HG02623 (cell line): ENCODE measurements around the gene KDM2A.

ENCODE experiments used
- ATAC-seq: cut with Tn5 transposase; IDR thresholded peaks from one replicate; pipeline ENCODE4 v1.9.1; 2021; ENCODE audit warnings: moderate library complexity; ENCODE audit not compliant: unreplicated experiment

Gene KDM2A

DNA sequence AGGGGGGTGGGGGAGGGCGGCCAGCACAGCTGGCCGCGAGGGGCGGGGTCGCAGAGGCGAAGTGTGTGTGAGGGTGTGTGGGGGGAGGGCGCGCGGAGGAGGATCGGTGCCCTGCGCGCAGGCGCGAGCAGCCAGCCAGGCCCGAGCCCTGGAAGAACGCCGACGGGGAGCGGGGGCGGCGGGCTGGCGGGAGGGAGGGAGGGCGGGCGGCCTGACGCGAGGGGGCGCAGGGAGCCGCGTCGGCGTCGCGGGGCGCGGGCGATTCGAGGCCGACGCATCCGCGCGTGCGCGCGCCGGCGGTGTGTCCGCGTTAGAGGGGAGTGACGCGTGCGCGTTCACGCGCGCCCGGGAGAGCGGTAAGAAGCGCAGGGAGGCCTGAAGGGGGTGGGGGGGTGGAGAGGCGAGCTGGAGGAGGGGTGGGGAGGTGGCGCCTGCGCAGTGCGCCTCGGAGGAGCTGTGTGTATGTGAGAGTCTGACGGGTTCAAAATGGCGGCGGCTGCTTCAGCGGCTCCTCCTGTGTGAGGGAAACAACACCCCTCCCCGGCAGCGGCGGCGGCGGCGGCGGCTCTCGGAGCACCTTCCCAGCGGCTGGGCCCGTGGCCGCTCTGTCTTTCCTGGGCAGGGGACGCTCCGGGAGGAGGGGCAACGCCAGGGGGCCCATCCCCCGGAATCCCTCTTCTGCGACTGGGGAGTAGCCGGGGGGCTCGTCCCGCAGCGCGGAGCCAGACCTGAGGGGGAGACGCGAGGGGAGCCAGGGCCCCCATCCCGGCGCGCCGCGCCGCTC, at the start of gene KDM2A:
TSS of gene KDM2A (plus strand) at position 463 of the 784 bp plus-strand sequence. CDS start 2,054 bp downstream, outside the sequence.
- ATAC-seq = peak; percentile 69

DNA sequence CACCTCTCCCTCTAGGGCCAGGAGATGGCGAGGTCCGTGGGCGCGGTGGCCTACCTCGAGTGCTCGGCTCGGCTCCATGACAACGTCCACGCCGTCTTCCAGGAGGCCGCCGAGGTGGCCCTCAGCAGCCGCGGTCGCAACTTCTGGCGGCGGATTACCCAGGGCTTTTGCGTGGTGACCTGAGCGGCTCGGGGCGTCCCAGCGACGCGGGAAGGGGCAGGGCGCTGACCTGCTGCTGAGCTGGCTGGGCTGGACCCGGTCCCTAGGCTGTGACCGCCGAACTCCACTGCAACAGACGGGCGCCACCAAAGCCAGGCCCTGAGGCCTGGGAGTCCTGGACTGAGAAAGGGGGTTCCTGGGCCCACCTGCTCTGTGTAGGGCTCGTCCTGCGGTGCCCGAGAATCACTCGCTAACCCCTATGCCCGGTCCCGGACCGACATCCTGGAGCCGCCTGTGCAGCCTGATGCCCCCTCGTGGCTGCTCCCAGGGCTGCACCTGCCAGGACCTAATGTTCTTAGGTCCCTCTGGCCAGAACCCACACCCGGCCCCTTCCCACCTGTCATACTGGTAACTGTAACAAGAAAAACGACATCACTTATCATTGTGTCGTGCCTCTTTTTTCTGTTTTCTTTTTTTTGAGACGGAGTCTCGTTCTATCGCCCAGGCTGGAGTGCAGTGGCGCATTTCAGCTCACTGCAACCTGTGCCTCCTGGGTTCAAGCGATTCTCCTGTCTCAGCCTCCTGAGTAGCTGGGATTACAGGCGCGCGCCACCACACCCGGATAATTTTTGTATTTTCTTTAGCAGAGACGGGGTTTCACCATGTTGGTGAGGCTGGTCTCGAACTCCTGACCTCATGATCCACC, 47.4 kb upstream of the KDM2A start:
- no peak for ATAC-seq

DNA sequence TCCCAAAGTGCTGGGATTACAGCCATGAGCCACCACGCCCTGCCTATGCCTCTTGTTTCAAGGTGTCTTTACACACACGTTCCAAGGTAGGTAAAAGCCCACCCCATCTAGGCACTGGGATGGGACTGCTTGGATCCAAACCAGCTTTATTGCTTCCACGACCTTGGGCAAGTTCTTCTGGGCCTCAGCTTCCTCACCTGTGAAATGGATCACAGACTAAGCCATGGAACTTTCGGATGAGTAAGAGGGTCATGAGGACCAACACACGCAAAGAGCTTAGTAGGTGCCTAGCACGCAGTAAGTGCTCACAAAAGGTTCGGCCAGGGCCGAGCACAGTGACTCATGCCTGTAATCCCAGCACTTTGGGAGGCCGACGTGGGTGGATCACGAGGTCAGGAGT, 46.8 kb upstream of the KDM2A start:
- no peak for ATAC-seq

DNA sequence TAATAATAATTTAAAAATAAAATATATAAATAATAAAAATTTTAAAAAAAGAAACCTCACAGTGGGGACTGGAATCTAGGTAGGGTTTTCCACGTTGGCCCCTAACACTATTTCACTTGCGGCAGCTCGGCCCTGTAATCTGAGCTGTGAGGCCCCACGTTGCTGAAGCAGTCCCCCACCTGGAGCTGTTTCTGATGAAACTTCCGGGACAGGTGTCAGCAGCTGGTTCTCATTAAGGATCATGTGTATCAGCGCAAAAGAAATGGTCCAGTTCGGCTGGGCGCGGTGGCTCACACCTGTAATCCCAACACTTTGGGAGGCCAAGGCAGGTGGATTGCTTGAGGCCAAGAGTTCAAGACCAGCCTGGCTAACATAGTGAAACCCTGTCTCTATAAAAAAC, 45.2 kb upstream of the KDM2A start:
- ATAC-seq = no peak

DNA sequence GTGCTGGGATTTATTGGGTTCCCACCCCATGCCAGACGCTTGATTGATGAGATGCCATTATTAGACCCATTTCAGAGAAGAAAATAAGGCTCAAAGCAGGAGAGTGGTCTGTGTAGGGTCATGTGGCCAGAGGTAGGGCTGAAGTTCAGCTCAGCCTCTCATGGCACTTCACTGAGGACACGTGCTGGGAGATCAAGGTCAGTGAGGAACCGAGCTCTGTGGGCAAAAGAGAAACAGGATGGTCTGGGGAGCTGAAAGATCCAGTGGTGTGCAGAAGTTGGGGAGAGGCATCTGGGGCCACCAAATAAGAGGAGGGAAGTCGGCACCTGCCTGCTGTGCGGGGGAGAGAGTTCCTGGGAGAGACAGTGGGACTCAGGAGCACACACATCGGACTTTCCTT, 42.9 kb upstream of the KDM2A start:
- ATAC-seq = no peak

DNA sequence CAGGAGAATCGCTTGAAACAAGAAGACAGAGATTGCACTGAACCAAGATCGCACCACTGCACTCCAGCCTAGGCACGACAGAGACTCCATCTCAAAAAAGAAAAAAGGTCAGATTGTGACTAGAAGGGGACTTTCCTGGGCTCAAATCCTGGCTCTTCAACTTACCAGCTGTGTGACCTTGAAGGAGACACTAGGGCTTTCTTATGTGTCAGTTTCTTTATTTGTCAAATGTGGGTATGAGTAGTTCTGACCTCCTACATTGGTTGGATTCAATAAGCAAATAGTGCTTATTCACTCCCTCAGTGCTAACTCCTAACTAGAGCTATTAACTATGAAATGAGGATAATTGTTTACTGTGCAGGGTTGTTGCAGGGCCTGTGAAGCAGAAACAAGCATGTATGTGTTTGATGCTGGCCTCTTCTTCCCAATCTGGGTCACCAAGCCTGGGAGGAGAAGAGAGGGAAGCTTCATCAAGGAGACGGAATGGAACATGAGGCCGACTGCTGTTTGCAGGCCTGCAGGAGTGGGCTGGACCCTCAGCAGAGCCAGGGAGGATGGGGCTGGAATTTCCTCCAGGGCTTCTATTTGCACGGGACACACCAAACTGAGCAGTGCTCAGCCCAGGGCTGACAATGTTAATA, 39.9 kb upstream of the KDM2A start:
- no peak for ATAC-seq

DNA sequence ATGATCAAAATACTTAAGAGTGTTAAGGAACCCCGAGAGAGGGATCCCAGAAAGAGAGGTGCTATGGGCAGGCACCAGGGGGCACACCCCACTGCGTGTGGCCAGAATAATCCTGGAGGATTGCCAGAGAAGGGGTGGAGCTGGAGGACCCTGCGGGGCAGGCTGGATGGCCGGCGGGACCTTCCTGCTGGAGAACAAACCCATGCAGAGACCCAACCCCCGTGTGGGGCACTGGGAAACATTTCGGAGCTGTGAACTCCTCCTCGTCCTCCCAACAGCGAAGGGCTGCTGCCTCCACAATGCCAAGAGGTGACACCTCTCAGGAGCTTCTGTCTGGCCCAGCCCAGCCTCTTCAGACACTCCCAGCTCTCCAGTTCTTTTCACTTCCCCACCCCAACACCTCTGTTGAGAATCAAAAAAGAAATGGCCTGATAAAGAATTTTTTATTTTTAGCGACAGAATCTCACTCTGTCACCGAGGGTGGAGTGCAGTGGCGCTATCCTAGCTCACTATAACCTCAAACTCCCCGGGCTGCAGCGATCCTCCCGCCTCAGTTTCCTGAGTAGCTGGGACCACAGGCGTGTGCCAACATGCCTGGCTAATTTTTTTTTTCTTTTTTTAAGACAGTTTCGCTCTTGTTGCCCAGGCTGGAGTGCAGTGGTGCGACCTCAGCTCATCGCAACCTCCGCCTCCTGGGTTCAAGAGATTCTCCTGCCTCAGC, 36.8 kb upstream of the KDM2A start:
- no peak for ATAC-seq

DNA sequence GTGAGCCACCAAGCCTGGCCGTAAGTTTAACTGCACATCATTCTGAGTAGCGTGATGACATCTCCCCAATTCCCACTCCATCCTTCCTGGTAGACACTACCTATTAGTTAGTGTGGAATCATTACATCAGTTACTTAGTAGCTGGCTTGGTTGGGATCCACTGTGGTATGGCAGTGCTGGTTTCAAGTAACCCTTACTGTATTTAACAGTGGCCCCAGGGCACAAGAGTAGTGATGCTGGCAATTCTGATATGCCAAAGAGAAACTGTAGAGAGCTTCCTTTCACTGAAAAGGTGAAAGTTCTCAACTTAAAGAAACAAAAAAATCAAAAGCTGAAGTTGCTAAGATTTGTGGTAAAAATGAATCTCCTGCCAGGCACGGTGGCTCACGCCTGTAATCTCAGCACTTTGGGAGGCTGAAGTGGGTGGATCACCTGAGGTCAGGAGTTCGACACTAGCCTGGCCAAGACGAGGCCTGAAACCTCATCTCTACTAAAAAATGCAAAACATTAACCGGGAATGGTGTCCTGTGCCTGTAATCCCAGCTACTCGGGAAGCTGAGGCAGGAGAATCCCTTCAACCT, 35.2 kb upstream of the KDM2A start:
- ATAC-seq = no peak

DNA sequence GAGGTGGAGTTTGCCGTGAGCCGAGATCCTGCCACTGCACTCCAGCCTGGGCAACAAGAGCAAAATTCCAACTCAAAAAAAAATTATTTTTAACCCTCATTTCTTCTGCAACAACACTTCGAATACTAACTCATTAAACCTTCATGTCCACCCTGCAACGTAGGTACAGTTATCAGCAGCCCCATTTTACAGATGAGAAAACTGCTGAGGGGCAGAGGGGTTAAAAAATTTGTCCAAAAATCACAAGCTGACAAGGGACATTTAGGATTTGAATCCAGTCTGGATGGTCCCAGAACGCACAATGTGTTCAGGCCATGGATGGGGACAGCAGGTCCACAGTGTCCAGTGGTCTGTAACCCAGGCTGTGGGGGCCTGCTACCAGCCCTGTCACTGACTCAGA, 33.4 kb upstream of the KDM2A start:
- ATAC-seq = no peak

DNA sequence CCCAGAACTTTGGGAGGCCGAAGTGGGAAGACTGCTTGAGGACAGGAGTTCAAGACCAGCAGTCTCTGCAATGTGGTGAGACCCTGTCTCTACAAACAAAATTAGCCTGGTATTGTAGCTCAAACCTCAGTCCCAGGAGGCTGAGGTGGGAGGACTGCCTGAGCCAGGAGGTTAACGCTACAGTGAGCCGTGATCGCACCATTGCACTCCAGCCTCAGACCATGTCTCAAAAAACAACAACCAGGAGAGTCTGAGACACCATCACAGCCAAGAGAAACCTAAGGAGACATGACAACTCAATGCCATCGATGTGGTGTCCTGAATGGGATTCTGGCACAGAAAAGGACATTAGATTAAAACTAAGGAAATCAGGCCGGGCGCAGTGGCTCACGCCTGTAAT, 28.3 kb upstream of the KDM2A start:
- ATAC-seq = no peak

DNA sequence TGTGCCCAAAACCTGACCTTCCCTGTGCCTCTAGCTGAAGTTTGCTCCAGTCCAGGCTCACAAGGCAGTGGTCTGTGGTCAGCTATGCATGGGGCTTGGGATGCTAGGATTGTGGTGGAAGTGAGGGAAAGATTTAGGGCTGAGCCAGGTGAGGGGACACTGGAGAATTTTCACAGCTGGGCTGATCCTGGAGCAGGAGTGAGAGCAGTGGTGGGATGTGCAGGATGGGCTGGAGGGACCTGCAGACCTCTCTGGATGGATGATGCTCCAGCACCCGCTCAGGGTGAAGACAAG, 23.9 kb upstream of the KDM2A start:
- no peak for ATAC-seq

DNA sequence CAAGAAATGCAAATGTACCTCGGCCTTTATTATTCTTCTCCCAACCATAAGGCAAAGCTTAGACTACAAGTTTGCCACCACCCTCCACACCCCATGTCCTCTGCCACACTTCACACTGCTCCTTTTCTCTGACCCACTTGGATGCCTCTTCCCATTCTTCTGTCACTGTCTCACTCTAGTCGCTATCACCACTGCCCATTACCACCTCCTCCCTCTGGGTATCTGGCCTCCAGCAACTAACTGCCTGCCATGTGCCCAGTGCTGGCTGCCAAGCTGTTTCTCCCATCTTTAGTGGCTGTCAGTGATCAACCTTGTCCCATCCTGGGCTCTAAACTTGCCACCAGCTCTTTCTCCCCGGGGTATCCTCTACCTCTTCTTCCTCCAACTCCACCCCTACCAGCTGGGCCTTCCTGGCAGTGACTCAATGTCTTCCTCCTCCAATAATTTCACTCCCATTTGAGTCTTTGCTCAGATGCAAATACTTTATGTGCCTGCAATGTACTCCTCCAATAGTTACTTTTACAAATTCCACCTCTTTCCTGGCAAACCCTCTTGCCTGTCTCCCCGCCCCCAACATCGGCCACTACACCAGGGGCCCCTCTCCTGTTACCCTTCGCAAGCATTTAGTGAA, 20.1 kb upstream of the KDM2A start:
- ATAC-seq = no peak

DNA sequence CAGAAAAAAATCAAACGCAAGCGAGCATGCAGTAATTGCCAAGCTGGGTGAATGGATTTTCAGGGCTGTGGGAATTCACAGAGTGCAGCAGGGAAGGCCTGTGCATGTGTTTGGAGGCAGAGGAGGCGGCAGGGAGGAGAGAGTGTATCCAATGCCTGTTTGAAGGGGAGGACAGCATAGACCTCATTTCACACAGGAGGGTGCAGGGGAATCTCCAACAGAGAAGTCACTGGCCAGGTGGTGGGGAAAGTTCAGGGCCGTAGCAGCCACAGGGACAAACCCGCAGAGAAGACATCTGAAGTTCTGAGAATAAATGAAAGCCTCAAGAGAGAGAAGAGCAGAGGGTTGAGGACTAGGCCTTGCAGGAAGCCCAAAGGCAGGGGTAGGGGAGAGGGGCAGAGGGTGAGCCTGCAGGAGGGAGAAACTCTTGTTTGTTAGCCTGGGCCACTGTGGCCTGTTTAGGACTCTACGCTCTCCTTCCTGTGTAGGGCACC, 19.2 kb upstream of the KDM2A start:
- ATAC-seq = no peak

DNA sequence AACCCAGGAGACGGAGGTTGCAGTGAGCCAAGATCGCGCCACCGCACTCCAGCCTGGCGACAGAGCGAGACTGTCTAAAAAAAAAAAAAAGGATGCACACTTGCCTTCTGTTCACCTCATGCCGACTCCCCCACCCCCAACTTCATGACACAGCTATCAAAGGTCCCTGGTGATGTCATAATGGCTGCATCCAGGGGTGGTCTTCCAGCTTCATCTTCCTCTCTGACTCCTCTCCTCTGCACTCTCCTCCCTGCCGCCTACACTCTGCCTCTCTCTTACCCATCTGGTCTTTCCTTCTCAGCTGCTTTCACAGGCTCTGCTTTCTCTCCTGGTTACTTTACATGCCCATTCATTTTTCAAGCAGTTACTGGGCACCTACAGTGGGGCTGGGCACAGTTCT, 16.4 kb upstream of the KDM2A start:
- ATAC-seq = no peak

DNA sequence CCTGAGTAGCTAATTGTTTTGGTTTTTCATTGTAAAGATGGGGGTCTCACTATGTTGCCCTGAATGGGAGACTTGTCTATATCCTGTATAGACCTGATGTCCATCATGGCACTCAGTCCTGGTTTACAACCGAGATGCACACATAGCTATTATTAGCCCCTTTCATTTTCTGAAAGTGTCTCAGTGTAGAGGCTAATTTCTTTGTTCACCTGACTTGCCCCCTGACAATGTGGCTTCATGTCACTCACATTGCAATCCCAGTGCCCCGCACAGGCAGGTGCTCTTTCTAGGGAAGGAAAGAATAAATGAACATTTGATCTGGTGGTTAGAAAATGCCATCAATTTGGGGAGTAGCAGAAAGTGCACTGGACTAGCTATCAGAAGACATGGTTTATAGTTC, 13.1 kb upstream of the KDM2A start:
- no peak for ATAC-seq

DNA sequence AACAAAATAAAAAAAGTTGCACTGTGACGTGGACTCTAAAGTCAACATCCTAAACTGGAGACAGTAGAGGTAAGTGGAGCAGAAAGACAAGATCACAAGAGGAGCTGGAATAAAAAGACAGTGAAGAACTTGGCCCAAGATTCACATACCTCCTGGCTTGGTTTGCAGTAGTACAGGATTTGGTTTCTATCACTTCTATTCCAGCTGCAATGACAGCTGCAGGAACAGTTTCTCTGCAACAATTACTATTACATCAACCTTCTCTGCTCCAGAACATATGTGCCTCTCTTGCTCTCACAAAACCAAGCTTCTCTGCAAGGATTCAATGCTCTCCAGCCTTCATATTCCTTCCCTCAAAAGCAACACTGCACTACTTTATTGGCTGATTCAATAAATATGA, 7.8 kb upstream of the KDM2A start:
- no peak for ATAC-seq

DNA sequence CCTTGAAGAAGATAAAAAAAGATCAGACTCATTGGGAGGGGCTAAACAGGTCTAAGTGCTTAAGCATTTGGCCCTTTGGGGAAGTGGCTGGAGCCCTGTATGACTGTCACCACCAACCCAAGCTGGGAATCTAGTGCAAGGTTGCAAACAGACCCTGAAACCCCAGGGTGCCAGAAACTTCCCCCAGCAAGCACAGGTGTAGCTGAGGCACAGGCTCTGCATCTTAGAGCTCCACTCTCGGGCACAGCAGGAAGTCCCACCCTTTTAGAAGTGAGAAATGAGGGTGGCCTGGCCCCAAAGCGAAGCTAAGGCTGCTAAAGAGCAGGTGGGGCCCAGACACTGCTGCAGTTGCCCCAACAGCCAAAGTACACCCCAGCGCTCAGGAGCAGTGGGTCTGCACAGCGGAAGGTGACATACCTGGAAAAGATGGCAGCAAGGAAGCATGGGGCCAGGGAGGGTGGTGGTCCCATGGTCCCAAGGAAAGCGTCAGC, 5.8 kb upstream of the KDM2A start:
- peak; percentile 59 for ATAC-seq

DNA sequence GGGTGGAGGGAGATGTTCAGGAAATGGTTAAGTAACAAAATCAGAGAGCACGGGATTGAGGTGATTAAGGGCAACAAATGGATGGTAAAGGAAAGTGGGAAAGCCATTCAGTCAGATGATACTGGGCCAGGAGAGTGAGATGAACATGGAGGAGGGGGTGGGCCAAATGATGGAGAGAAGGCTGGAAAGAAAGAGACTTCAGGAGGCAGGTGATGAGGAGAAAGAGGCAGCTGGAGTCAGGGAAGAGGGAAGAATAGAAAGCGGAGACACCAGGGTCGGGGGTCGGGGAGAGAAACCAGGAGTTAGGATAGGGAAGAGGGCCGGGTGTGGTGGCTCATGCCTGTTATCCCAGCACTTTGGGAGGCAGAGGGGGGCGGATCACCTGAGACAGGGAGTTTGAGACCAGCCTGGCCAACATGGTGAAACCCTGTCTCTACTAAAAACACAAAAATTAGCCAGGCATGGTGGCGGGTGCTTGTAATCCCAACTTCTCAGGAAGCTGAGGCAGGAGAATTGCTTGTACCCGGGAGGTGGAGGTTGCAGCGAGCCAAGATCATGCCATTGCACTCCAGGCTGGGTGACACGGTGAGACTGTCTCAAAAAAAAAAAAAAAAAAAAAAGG, 4.7 kb upstream of the KDM2A start:
- no peak for ATAC-seq

DNA sequence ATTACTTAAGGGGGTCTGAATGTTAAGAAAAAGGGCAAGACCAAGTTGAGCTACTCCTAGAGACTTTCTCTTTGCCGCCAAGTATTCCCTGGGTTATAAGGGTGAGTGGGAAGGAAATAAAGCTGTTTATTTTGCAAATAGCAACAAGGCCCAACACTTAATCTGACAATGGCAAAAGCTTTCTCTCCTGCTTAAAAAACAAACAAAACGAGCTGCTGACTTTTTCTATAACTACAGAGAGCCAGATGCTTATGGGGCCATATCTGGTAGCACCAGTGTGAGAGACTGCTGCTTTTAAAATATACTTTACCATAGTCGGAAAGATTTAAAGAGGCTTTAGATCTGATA, 2.3 kb upstream of the KDM2A start:
- ATAC-seq = no peak

DNA sequence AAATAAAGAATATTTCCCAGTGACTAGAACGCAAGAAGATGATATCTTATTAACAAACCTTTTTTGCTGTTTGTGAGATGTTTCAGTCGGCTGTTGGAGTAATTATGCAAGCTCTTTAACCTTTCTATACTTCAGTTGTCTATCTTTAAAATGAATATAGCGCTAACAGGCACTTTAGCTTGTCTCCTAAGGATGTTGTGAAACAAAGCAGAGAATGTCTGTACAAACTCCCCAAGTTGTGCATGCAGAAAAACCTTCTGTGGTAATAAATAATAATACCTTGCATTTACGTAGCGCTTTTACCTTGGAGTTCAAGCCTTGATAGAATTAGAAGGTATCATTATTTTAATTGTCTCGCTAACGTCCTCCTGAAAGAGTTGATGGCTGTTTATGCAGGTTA, 1.9 kb upstream of the KDM2A start:
- ATAC-seq = no peak
